SK-MEL-5 (cell line): ENCODE results near the gene BSCL2. TPM values are rescaled to one million over a fixed set of nuclear protein-coding genes. Genes with fewer than 3 reads are reported as not detected.
A peak's percentile ranks its signal among the peaks of the same experiment; 100 is the strongest.

Source experiments
- DNase-seq: peaks from one replicate; pipeline ENCODE4 v3.0.0-alpha.2; 2016; ENCODE audit warnings: low read depth, low spot score
- in situ Hi-C: cut with HindIII; loops from 2 replicates; pipeline ENCODE4 v1.10.0; 2016; ENCODE audit warnings: low sequenced_read_pairs, high pct_unique_total_duplicates, low pct_unique_long_range_greater_than_20kb
- total RNA-seq: library from RNA; depleted of rRNA; stranded (reverse); fragments of >200 nt; shearing (Covaris generic); gene quantifications from 2 replicates; pipeline ENCODE4 v1.2.3, GENCODE V29; 2014

BSCL2 gene
- total RNA-seq, 1 experiment from 2014 or later: 98.1 TPM

- no peak for DNase-seq
- in situ Hi-C loops: no loop called here
These were observed 18.4 kb upstream of the BSCL2 start for GRCh38 chr11:62725646-62726045.

GRCh38 chr11:62724171-62724570 is 16.9 kb upstream of the BSCL2 start:
- in situ Hi-C loops: no loop called here
- DNase-seq: no peak

- DNase-seq: peak; percentile 79
These were observed 14.8 kb upstream of the BSCL2 start for GRCh38 chr11:62721994-62722393.

GRCh38 chr11:62719302-62719978 is 12.2 kb upstream of the BSCL2 start:
- in situ Hi-C loops: no loop called here

More at GRCh38 chr11:62721994-62722393, 14.8 kb upstream of the BSCL2 start:
- in situ Hi-C loops: no loop called here

GRCh38 chr11:62716816-62717215 is 9.6 kb upstream of the BSCL2 start:
- in situ Hi-C loops: no loop called here
- no peak for DNase-seq

More at GRCh38 chr11:62719302-62719978, 12.2 kb upstream of the BSCL2 start:
- no peak for DNase-seq

- no peak for DNase-seq
- in situ Hi-C loops: no loop called here
These were observed 9.0 kb upstream of the BSCL2 start for GRCh38 chr11:62716206-62716605.

GRCh38 chr11:62715150-62716130 is 8.2 kb upstream of the BSCL2 start:
- in situ Hi-C loops: no loop called here
- DNase-seq: no peak

GRCh38 chr11:62713343-62713742 is 6.1 kb upstream of the BSCL2 start:
- no peak for DNase-seq
- in situ Hi-C loops: no loop called here

- in situ Hi-C loops: no loop called here
- DNase-seq: no peak
These were observed 5.6 kb upstream of the BSCL2 start for GRCh38 chr11:62712861-62713260.

GRCh38 chr11:62712276-62712812 is 5.1 kb upstream of the BSCL2 start:
- no peak for DNase-seq

GRCh38 chr11:62710001-62710345 is 2.7 kb upstream of the BSCL2 start:
- no peak for DNase-seq

More at GRCh38 chr11:62712276-62712812, 5.1 kb upstream of the BSCL2 start:
- in situ Hi-C loops: no loop called here

GRCh38 chr11:62709247-62710000 is 2.2 kb upstream of the BSCL2 start:
- in situ Hi-C loops: no loop called here

More at GRCh38 chr11:62710001-62710345, 2.7 kb upstream of the BSCL2 start:
- in situ Hi-C loops: no loop called here

GRCh38 chr11:62708793-62709192 is 1.6 kb upstream of the BSCL2 start:
- in situ Hi-C loops: no loop called here
- DNase-seq: no peak

More at GRCh38 chr11:62709247-62710000, 2.2 kb upstream of the BSCL2 start:
- peak; percentile 96 for DNase-seq

- no peak for DNase-seq
- in situ Hi-C loops: no loop called here
These were observed 1.2 kb upstream of the BSCL2 start for GRCh38 chr11:62708392-62708791.

GRCh38 chr11:62706850-62707247 is 375 bp downstream of the BSCL2 start:
- DNase-seq: no peak
- in situ Hi-C loops: no loop called here

- peak; percentile 86 for DNase-seq
- in situ Hi-C loops: no loop called here
These were observed 1.1 kb downstream of the BSCL2 start for GRCh38 chr11:62705880-62706849.

- in situ Hi-C loops: no loop called here
- no peak for DNase-seq
These were observed 1.8 kb downstream of the BSCL2 start for GRCh38 chr11:62705413-62705812.
